G401.6 (cell line): ENCODE data around the gene ADAMTS2.
"Not testable (repeated sequence)": the region's sequence is repeated elsewhere in the genome, so short reads cannot be mapped to it uniquely, and the experiment has no call there.

Source experiments
- FAIRE-seq: peaks from 2 replicates; lab custom pipeline; 2012; peaks lifted over from hg19 to GRCh38; lab: Jason Lieb, UNC

The ADAMTS2 gene

GRCh38 chr5:179123491-179124272, 221.6 kb downstream of the ADAMTS2 start:
- FAIRE-seq = no peak

GRCh38 chr5:179123109-179123426, 222.2 kb downstream of the ADAMTS2 start:
- FAIRE-seq = no peak

GRCh38 chr5:179122411-179123108, 222.7 kb downstream of the ADAMTS2 start:
- FAIRE-seq = no peak

GRCh38 chr5:179121667-179122111, 223.6 kb downstream of the ADAMTS2 start:
- no peak for FAIRE-seq

- FAIRE-seq = no peak
These were observed 224.2 kb downstream of the ADAMTS2 start for GRCh38 chr5:179120951-179121666.

- no peak for FAIRE-seq
These were observed 224.8 kb downstream of the ADAMTS2 start for GRCh38 chr5:179120421-179120861.

GRCh38 chr5:179119415-179120170, 225.7 kb downstream of the ADAMTS2 start:
- FAIRE-seq = no peak

GRCh38 chr5:179118756-179119414, 226.4 kb downstream of the ADAMTS2 start:
- no peak for FAIRE-seq

- FAIRE-seq = no peak
These were observed 226.9 kb downstream of the ADAMTS2 start for GRCh38 chr5:179118338-179118737.

- no peak for FAIRE-seq
These were observed 229.3 kb downstream of the ADAMTS2 start for GRCh38 chr5:179115845-179116524.

- FAIRE-seq = no peak
These were observed 230.0 kb downstream of the ADAMTS2 start for GRCh38 chr5:179115307-179115706.

GRCh38 chr5:179114756-179115155, 230.5 kb downstream of the ADAMTS2 start:
- no peak for FAIRE-seq

- FAIRE-seq = no peak
These were observed 231.2 kb downstream of the ADAMTS2 start for GRCh38 chr5:179113945-179114641.

- no peak for FAIRE-seq
These were observed 232.1 kb downstream of the ADAMTS2 start for GRCh38 chr5:179113143-179113530.

- FAIRE-seq = no peak
These were observed 232.7 kb downstream of the ADAMTS2 start for GRCh38 chr5:179112469-179113142.

- FAIRE-seq = no peak
These were observed 233.7 kb downstream of the ADAMTS2 start for GRCh38 chr5:179111267-179112207.

GRCh38 chr5:179110528-179110927, 234.7 kb downstream of the ADAMTS2 start:
- FAIRE-seq = no peak

GRCh38 chr5:179101282-179101681, 244.0 kb downstream of the ADAMTS2 start:
- not testable (repeated sequence) for FAIRE-seq

GRCh38 chr5:179089502-179089901, 255.8 kb downstream of the ADAMTS2 start:
- no peak for FAIRE-seq
